ENCODE measurements around the gene DLGAP5. TPM values are rescaled to one million over a fixed set of nuclear protein-coding genes. Genes with fewer than 3 reads are reported as not detected.

The DLGAP5 gene
- polyA plus RNA-seq, 1 donor from 2014 or later = 2.0 TPM

- no peaks in the 10 kb centered on the region for H3K36me3 ChIP-seq (ENCODE audit: insufficient read depth, low read length)
- H3K9me3 ChIP-seq (ENCODE audit: low read length) = peaks cover 5% of the 10 kb centered on the region
- H3K9ac ChIP-seq (ENCODE audit: low read length) = no peak overlapping the region
- no peaks in the 10 kb centered on the region for H3K27me3 ChIP-seq (ENCODE audit: insufficient read depth, low read depth, low read length)
- H4K20me1 ChIP-seq (ENCODE audit: insufficient read depth) = no peaks in the 10 kb centered on the region
- H3K4me3 ChIP-seq (ENCODE audit: low read length) = no peak overlapping the region
- H3K79me2 ChIP-seq (replicated peaks; ENCODE audit: insufficient read depth, low read length) = no peaks in the 10 kb centered on the region
- H3F3A ChIP-seq (ENCODE audit: insufficient read depth, low read length, poor library complexity, severe bottlenecking) = peaks cover 3% of the 10 kb centered on the region
- H3K4me2 ChIP-seq (ENCODE audit: low read length) = no peak overlapping the region
- TF ChIP-seq SMC3 (conservative IDR thresholded peaks at IDR 0.05; ENCODE audit: poor library complexity) (no peak), EP300 (conservative IDR thresholded peaks at IDR 0.05; ENCODE audit: poor library complexity, severe bottlenecking) (no peak), MXI1 (conservative IDR thresholded peaks at IDR 0.05; ENCODE audit: poor library complexity, severe bottlenecking) (no peak), REST (IDR thresholded peaks at IDR 0.05; ENCODE audit: borderline replicate concordance) (no peak), EZH2 (IDR thresholded peaks at IDR 0.05; ENCODE audit: borderline replicate concordance, insufficient read depth, low read length, poor library complexity, severe bottlenecking) (no peak), TAF1 (IDR thresholded peaks at IDR 0.05; ENCODE audit: low read depth) (no peak), POLR2AphosphoS5 (IDR thresholded peaks at IDR 0.05) (no peak), CTCF (IDR thresholded peaks at IDR 0.05; ENCODE audit: poor library complexity, severe bottlenecking) (no peak), RAD21 (conservative IDR thresholded peaks at IDR 0.05) (no peak)
- no peaks in the 10 kb centered on the region for H3K9me2 ChIP-seq (ENCODE audit: insufficient read depth, low read length)
- peak overlapping the region; percentile 12 for H2AFZ ChIP-seq (ENCODE audit: low read depth, low read length)
- H3K27ac ChIP-seq (ENCODE audit: low read length) = no peak overlapping the region
Measured at GRCh38 chr14:55103005-55103640, 88.3 kb downstream of the DLGAP5 start.

GRCh38 chr14:55102141-55102621, 89.2 kb downstream of the DLGAP5 start:
- TF ChIP-seq RAD21 (conservative IDR thresholded peaks at IDR 0.05) (no peak), CTCF (IDR thresholded peaks at IDR 0.05; ENCODE audit: poor library complexity, severe bottlenecking) (no peak), TAF1 (IDR thresholded peaks at IDR 0.05; ENCODE audit: low read depth) (no peak), POLR2AphosphoS5 (IDR thresholded peaks at IDR 0.05) (no peak), SMC3 (conservative IDR thresholded peaks at IDR 0.05; ENCODE audit: poor library complexity) (no peak), EZH2 (IDR thresholded peaks at IDR 0.05; ENCODE audit: borderline replicate concordance, insufficient read depth, low read length, poor library complexity, severe bottlenecking) (no peak), EP300 (conservative IDR thresholded peaks at IDR 0.05; ENCODE audit: poor library complexity, severe bottlenecking) (no peak), REST (IDR thresholded peaks at IDR 0.05; ENCODE audit: borderline replicate concordance) (no peak), MXI1 (conservative IDR thresholded peaks at IDR 0.05; ENCODE audit: poor library complexity, severe bottlenecking) (no peak)
- H4K20me1 ChIP-seq (ENCODE audit: insufficient read depth) = no peaks in the 10 kb centered on the region
- peaks cover 3% of the 10 kb centered on the region for H3F3A ChIP-seq (ENCODE audit: insufficient read depth, low read length, poor library complexity, severe bottlenecking)
- H3K27me3 ChIP-seq (ENCODE audit: insufficient read depth, low read depth, low read length) = no peaks in the 10 kb centered on the region
- no peak overlapping the region for H3K27ac ChIP-seq (ENCODE audit: low read length)
- no peaks in the 10 kb centered on the region for H3K79me2 ChIP-seq (replicated peaks; ENCODE audit: insufficient read depth, low read length)
- H3K36me3 ChIP-seq (ENCODE audit: insufficient read depth, low read length) = no peaks in the 10 kb centered on the region
- H3K9ac ChIP-seq (ENCODE audit: low read length) = peak overlapping the region; percentile 27
- no peaks in the 10 kb centered on the region for H3K9me2 ChIP-seq (ENCODE audit: insufficient read depth, low read length)
- no peak overlapping the region for H3K4me2 ChIP-seq (ENCODE audit: low read length)
- H3K4me3 ChIP-seq (ENCODE audit: low read length) = no peak overlapping the region
- no peak overlapping the region for H2AFZ ChIP-seq (ENCODE audit: low read depth, low read length)
- peaks cover 5% of the 10 kb centered on the region for H3K9me3 ChIP-seq (ENCODE audit: low read length)
